ENCODE results near the gene CCP110.

Gene CCP110

GRCh38 chr16:19499006-19499405, 24.7 kb upstream of the CCP110 start:
- no peak overlapping the region for H3K27ac ChIP-seq
- TF ChIP-seq ZFX (IDR thresholded peaks at IDR 0.05), result no peak

- no peak overlapping the region for H3K27ac ChIP-seq
- TF ChIP-seq CTCF (conservative IDR thresholded peaks at IDR 0.05), result no peak
- TF ChIP-seq ZFX (IDR thresholded peaks at IDR 0.05), result no peak
Observed at GRCh38 chr16:19499481-19499880, 24.3 kb upstream of the CCP110 start.

- H3K27ac ChIP-seq, result no peak overlapping the region
- TF ChIP-seq CTCF (conservative IDR thresholded peaks at IDR 0.05) (peak; percentile 88), ZFX (IDR thresholded peaks at IDR 0.05) (no peak)
Observed at GRCh38 chr16:19502395-19503131, 21.2 kb upstream of the CCP110 start.

GRCh38 chr16:19503461-19504075, 20.2 kb upstream of the CCP110 start:
- TF ChIP-seq CTCF (conservative IDR thresholded peaks at IDR 0.05), result no peak
- no peak for TF ChIP-seq ZFX (IDR thresholded peaks at IDR 0.05)
- H3K27ac ChIP-seq, result no peak overlapping the region

- H3K27ac ChIP-seq, result no peak overlapping the region
Observed at GRCh38 chr16:19505600-19506303, 18.0 kb upstream of the CCP110 start.

GRCh38 chr16:19506965-19507364, 16.8 kb upstream of the CCP110 start:
- TF ChIP-seq ZFX (IDR thresholded peaks at IDR 0.05), result no peak
- TF ChIP-seq CTCF (conservative IDR thresholded peaks at IDR 0.05), result no peak
- no peak overlapping the region for H3K27ac ChIP-seq

More at GRCh38 chr16:19505600-19506303, 18.0 kb upstream of the CCP110 start:
- TF ChIP-seq CTCF (conservative IDR thresholded peaks at IDR 0.05) (no peak), ZFX (IDR thresholded peaks at IDR 0.05) (no peak)

GRCh38 chr16:19507867-19508266, 15.9 kb upstream of the CCP110 start:
- no peak overlapping the region for H3K27ac ChIP-seq
- TF ChIP-seq ZFX (IDR thresholded peaks at IDR 0.05) (no peak), CTCF (conservative IDR thresholded peaks at IDR 0.05) (no peak)

Data from C4-2B (cell line).